HEK293 (cell line): ENCODE results near the gene USF3.

Experiments used
- CTCF ChIA-PET: fragments of 350-600 bp; formaldehyde crosslinking; extraction: SDS; loops from one replicate; lab custom pipeline; 2021; ENCODE audit warnings: antibody characterized with exemption; lab: Yijun Ruan, JAX
- POLR2A ChIA-PET: fragments of 300-600 bp; formaldehyde crosslinking; extraction: SDS; loops from one replicate; lab custom pipeline; 2020; ENCODE audit warnings: antibody characterized with exemption, inconsistent platforms; lab: Yijun Ruan, JAX
- H3K27ac ChIP-seq: fragments of 200-500 bp; sonication (Bioruptor generic); 2 replicates; pipeline ENCODE4 v1.5.1; 2014; ENCODE audit warnings: low read depth, low read length, control low read depth, inconsistent platforms; ENCODE audit errors: extremely low read depth
- H3K36me3 ChIP-seq, 2 experiments: fragments of 200-500 bp in 1 of 2; sonication (Bioruptor generic) in 1 of 2; 1 replicate in 1 of 2; 2 replicates in 1 of 2; pipeline ENCODE4 v1.5.1; 2014 to 2017; ENCODE audit warnings: inconsistent platforms in 2 of 2, low read length in 2 of 2; ENCODE audit not compliant: control insufficient read depth in 2 of 2, insufficient read depth in 1 of 2
- H3K4me1 ChIP-seq: fragments of 200-500 bp; sonication (Bioruptor generic); 2 replicates; pipeline ENCODE4 v1.5.1; 2014; ENCODE audit warnings: mild to moderate bottlenecking, low read length, inconsistent platforms; ENCODE audit not compliant: control insufficient read depth, insufficient read depth
- H3K4me3 ChIP-seq: 2 replicates; pipeline ENCODE4 v1.5.1; 2011; ENCODE audit warnings: low read depth, mild to moderate bottlenecking, control low read depth, low read length, moderate library complexity
- H3K9me3 ChIP-seq: fragments of 200-500 bp; sonication (Bioruptor generic); 2 replicates; pipeline ENCODE4 v1.5.1; 2014; ENCODE audit warnings: low read depth, low read length, inconsistent platforms; ENCODE audit not compliant: control insufficient read depth, insufficient read depth
- CTCF ChIP-seq: fragments of 450-650 bp; formaldehyde crosslinking; IDR thresholded peaks from 2 replicates; pipeline ENCODE4 v1.5.1; 2016; ENCODE audit warnings: missing biosample characterization, missing genetic modification characterization
- ELK4 ChIP-seq: IDR thresholded peaks from 2 replicates; pipeline ENCODE4 v1.6.1; 2011; ENCODE audit warnings: mild to moderate bottlenecking, low read depth, low read length, borderline replicate concordance
- GFI1B ChIP-seq: fragments of 450-650 bp; formaldehyde crosslinking; IDR thresholded peaks from 2 replicates; pipeline ENCODE4 v1.5.1; 2016; ENCODE audit warnings: missing biosample characterization, missing genetic modification characterization
- GLI2 ChIP-seq: fragments of 450-650 bp; formaldehyde crosslinking; IDR thresholded peaks from 2 replicates; pipeline ENCODE4; 2017; ENCODE audit warnings: missing biosample characterization, missing genetic modification characterization, low read depth, borderline replicate concordance
- KLF1 ChIP-seq: fragments of 450-650 bp; formaldehyde crosslinking; IDR thresholded peaks from 2 replicates; pipeline ENCODE4 v1.5.1; 2016; ENCODE audit warnings: missing biosample characterization, missing genetic modification characterization
- KLF16 ChIP-seq: fragments of 450-650 bp; formaldehyde crosslinking; IDR thresholded peaks from 2 replicates; pipeline ENCODE4 v1.5.1; 2017; ENCODE audit warnings: missing biosample characterization, missing genetic modification characterization
- KLF17 ChIP-seq: fragments of 450-650 bp; formaldehyde crosslinking; IDR thresholded peaks from 2 replicates; pipeline ENCODE4 v1.5.1; 2016; ENCODE audit warnings: missing biosample characterization, missing genetic modification characterization
- KLF8 ChIP-seq: fragments of 450-650 bp; formaldehyde crosslinking; IDR thresholded peaks from 2 replicates; pipeline ENCODE4 v1.5.1; 2016; ENCODE audit warnings: missing biosample characterization, missing genetic modification characterization
- MEIS1 ChIP-seq: sonication (generic); formaldehyde crosslinking; IDR thresholded peaks from 2 replicates; pipeline ENCODE4 v1.8.1; 2022; ENCODE audit warnings: missing genetic modification reagents, mild to moderate bottlenecking, borderline replicate concordance
- REPIN1 ChIP-seq: fragments of 450-650 bp; formaldehyde crosslinking; IDR thresholded peaks from 2 replicates; pipeline ENCODE4 v1.5.1; 2017; ENCODE audit warnings: missing biosample characterization, missing genetic modification characterization, low read depth
- TSHZ1 ChIP-seq: fragments of 450-650 bp; formaldehyde crosslinking; IDR thresholded peaks from 2 replicates; pipeline ENCODE4 v1.5.1; 2016; ENCODE audit warnings: missing biosample characterization, missing genetic modification characterization, borderline replicate concordance
- ZBTB11 ChIP-seq: fragments of 450-650 bp; formaldehyde crosslinking; conservative IDR thresholded peaks from 2 replicates; pipeline ENCODE4 v1.5.1; 2016; ENCODE audit warnings: low read depth, missing biosample characterization, missing genetic modification characterization
- ZBTB21 ChIP-seq: fragments of 450-650 bp; formaldehyde crosslinking; IDR thresholded peaks from 2 replicates; pipeline ENCODE4 v1.5.1; 2017; ENCODE audit warnings: missing biosample characterization, missing genetic modification characterization
- ZBTB8A ChIP-seq: fragments of 450-650 bp; formaldehyde crosslinking; IDR thresholded peaks from 2 replicates; pipeline ENCODE4 v1.5.1; 2016; ENCODE audit warnings: missing biosample characterization, missing genetic modification characterization
- ZNF157 ChIP-seq: fragments of 450-650 bp; formaldehyde crosslinking; IDR thresholded peaks from 2 replicates; pipeline ENCODE4 v1.5.1; 2016; ENCODE audit warnings: missing biosample characterization, missing genetic modification characterization
- ZNF24 ChIP-seq: fragments of 450-650 bp; formaldehyde crosslinking; IDR thresholded peaks from 2 replicates; pipeline ENCODE4 v1.5.1; 2016; ENCODE audit warnings: missing biosample characterization, missing genetic modification characterization
- ZNF311 ChIP-seq: fragments of 450-650 bp; formaldehyde crosslinking; IDR thresholded peaks from 2 replicates; pipeline ENCODE4 v1.5.1; 2017; ENCODE audit warnings: missing biosample characterization, missing genetic modification characterization, borderline replicate concordance
- ZNF549 ChIP-seq: fragments of 450-650 bp; IDR thresholded peaks from 2 replicates; pipeline ENCODE4 v1.5.1; 2018; ENCODE audit warnings: missing biosample characterization, missing genetic modification characterization, mild to moderate bottlenecking, inconsistent platforms, moderate library complexity
- ZNF610 ChIP-seq: fragments of 450-650 bp; formaldehyde crosslinking; IDR thresholded peaks from 2 replicates; pipeline ENCODE4 v1.5.1; 2016; ENCODE audit warnings: missing biosample characterization, missing genetic modification characterization, borderline replicate concordance
- ZSCAN18 ChIP-seq: fragments of 450-650 bp; formaldehyde crosslinking; IDR thresholded peaks from 2 replicates; pipeline ENCODE4 v1.5.1; 2016; ENCODE audit warnings: missing biosample characterization, missing genetic modification characterization

Gene USF3

DNA sequence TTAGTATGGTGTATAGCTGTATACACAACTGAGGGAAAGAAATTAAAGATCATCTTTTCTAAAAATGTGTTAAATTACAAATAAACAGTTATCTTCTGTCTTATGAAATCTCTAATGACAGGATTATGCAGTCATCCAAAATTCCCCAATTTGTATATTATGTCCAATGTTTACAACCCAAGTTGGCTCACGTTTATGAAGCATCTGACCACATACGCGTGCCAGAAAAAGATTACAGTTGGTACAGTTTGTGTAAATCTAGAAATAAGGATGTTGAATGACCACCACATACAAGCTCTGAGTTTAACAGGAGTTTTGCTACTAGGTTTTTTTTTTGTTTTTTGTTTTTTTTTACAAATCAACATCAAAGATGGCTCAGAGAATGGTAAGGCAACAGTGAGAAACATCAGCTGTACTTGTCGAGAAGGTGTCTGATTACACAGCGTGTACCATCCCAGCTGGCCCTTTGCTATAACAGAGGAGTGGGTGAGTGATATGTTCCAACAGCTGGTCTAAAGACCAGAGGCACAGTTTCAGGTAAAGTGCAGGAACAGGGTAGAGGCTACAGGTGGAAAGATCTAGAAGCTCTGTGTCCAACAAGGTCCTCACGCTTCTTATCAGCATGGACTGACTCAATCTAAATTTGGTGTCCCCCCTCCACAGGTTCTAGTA, 47.1 kb downstream of the USF3 start:
- Histone ChIP-seq H3K4me3 (no peak overlapping the region), H3K27ac (no peak overlapping the region), H3K4me1 (no peaks in the 10 kb centered on the region), H3K9me3 (no peaks in the 10 kb centered on the region), H3K36me3 (no peaks in the 10 kb centered on the region)
- TF ChIP-seq GFI1B (tag by site-specific recombination) (no peak), ZNF610 (tag by site-specific recombination) (no peak), KLF8 (tag by site-specific recombination) (no peak), REPIN1 (tag by site-specific recombination) (no peak), KLF17 (tag by site-specific recombination) (no peak), TSHZ1 (no peak), KLF16 (no peak), GLI2 (tag by site-specific recombination) (no peak), ZNF24 (tag by site-specific recombination) (no peak), ZNF311 (tag by site-specific recombination) (no peak), ZNF549 (tag by site-specific recombination) (no peak)
- CTCF ChIA-PET = interaction anchor here (0.7 kb wide), 2 partner anchors 46 to 102 kb away, joined by 3 read pairs; no protein-coding TSS in a partner anchor
- POLR2A ChIA-PET = no interaction called here

- Histone ChIP-seq H3K36me3 (no peaks in the 10 kb centered on the region), H3K4me1 (no peaks in the 10 kb centered on the region), H3K4me3 (no peak overlapping the region), H3K27ac (no peak overlapping the region), H3K9me3 (no peaks in the 10 kb centered on the region)
- CTCF ChIA-PET = no interaction called here
- POLR2A ChIA-PET = no interaction called here
- TF ChIP-seq ZNF157 (no peak), ZBTB8A (tag by site-specific recombination) (no peak), GFI1B (tag by site-specific recombination) (no peak), ZSCAN18 (no peak), ELK4 (no peak), CTCF (no peak), KLF1 (tag by site-specific recombination) (no peak), ZBTB11 (tag by site-specific recombination) (no peak), REPIN1 (tag by site-specific recombination) (no peak), ZBTB21 (no peak), MEIS1 (CRISPR knock-in tag) (no peak)
Measured at GRCh38 chr3:113648524-113648923, 47.9 kb downstream of the USF3 start.
